RWPE1 (cell line): ENCODE measurements around the gene FASTKD3.

Experiments used
- CTCF ChIA-PET: fragments of 350-600 bp; sonication (Branson Sonifier 250); formaldehyde crosslinking; extraction: SDS; loops from one replicate; lab custom pipeline; 2021; lab: Yijun Ruan, JAX
- POLR2A ChIA-PET: fragments of 400-600 bp; formaldehyde crosslinking; extraction: SDS; loops from one replicate; lab custom pipeline; 2020; ENCODE audit warnings: antibody characterized with exemption; ENCODE audit not compliant: low non-redundant PET; lab: Yijun Ruan, JAX
- DNase-seq: peaks from one replicate; pipeline ENCODE4 v3.0.0; 2012; ENCODE audit warnings: low spot score
- H3K27ac ChIP-seq: fragments of 450-650 bp; 2 replicates; pipeline ENCODE4 v1.5.1; 2017
- TF ChIP-seq, protein P1 (sequence below): fragments of 450-650 bp; conservative IDR thresholded peaks from 2 replicates; pipeline ENCODE4 v1.5.1; 2017; ENCODE audit warnings: low read depth, mild to moderate bottlenecking

Gene FASTKD3

DNA sequence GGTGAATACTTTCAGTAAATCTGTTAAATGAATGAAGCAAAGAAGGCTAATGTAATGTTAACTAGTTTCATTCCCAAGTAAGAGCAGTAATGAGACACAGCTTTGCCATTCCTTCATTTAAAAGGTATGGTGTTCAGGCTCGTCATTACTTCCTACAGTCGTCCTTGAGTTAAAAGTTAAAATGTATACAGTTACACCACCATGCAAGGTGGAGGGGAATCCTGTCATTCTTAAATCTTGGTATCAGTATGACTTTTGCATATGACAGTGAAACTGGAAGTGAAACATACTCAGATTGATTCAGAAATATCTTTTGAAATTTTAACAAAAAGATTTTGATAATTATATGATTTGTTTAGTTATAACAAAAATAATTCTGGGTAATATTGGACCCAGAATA is 26.0 kb upstream of the FASTKD3 start:
- DNase-seq = no peak
- TF ChIP-seq, protein P1, sequence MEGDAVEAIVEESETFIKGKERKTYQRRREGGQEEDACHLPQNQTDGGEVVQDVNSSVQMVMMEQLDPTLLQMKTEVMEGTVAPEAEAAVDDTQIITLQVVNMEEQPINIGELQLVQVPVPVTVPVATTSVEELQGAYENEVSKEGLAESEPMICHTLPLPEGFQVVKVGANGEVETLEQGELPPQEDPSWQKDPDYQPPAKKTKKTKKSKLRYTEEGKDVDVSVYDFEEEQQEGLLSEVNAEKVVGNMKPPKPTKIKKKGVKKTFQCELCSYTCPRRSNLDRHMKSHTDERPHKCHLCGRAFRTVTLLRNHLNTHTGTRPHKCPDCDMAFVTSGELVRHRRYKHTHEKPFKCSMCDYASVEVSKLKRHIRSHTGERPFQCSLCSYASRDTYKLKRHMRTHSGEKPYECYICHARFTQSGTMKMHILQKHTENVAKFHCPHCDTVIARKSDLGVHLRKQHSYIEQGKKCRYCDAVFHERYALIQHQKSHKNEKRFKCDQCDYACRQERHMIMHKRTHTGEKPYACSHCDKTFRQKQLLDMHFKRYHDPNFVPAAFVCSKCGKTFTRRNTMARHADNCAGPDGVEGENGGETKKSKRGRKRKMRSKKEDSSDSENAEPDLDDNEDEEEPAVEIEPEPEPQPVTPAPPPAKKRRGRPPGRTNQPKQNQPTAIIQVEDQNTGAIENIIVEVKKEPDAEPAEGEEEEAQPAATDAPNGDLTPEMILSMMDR = no peak
- H3K27ac ChIP-seq = no peak overlapping the region
- ChIA-PET CTCF (no interaction called here), POLR2A (no interaction called here)

DNA sequence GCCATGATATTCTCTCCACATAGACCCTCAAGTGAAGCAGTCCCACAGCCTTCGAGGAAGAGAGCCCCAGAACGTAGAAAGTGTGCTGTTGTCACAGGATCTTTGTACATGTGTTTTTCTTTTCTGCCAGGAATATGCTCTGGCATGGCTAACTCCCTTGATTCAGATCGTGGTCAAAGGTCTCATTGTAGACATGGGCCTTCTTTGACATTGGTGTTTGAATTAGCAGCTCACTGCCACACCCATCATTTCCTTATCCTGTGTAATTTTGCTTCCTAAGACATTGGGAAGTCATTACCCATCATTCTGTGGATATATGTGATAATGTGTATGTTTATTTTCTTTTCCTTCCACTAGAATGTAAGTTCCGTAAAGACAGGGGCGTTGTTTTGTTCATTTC is 25.6 kb upstream of the FASTKD3 start:
- no peak overlapping the region for H3K27ac ChIP-seq
- no peak for DNase-seq
- TF ChIP-seq, protein P1 = no peak
- CTCF ChIA-PET = no interaction called here
- POLR2A ChIA-PET = no interaction called here

DNA sequence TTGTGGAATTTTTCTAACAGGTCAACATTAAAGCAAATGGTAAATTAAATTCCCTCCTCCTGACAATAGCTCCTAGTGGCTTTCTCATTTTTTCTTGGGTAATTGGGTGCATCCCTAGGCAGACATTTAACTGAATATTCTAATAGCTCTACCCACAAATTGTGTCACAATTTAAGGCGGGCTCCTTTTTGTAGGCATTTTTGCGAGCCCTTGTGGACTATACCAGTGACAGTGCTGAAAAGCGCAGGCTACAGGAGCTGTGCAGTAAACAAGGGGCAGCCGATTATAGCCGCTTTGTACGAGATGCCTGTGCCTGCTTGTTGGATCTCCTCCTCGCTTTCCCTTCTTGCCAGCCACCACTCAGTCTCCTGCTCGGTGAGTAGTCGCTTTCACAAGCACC is 20.1 kb upstream of the FASTKD3 start:
- TF ChIP-seq, protein P1 = no peak
- no peak for DNase-seq
- H3K27ac ChIP-seq = no peak overlapping the region
- POLR2A ChIA-PET = no interaction called here
- CTCF ChIA-PET = no interaction called here

DNA sequence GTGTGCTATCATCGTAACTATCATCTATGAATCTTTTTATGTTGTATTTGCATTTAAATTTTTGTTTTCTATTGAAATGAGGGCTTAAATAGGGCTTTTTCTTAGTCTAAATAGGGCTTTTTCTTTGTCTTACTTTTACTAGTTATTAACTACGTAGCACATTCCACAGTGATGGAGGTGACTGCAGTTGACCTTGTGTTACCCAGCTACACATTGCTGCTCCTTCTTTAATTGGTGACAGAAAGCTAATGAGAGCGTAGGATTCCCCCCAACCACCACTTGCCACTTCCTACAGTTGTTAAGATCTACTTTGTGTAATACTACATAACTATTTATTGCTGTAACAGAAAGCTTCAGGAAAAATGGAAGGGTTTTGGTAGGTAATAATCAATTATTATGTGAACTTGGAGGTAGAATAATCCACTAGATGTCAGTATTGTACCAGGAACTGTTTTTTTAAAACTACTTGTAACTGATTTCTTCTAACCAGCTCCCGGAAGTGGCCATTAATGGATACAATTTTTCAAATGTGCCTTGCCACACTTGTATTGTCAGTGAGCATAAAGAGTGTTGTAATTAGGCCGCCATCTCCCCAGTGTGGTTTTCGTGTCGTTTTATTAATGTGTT is 18.1 kb upstream of the FASTKD3 start:
- CTCF ChIA-PET = interaction anchor here (0.6 to 1.6 kb wide), 14 partner anchors 9 to 1085 kb away, joined by 3 to 6 read pairs (median 4); partner anchors contain the start of gene MTRR
- peak; percentile 32 for DNase-seq
- TF ChIP-seq, protein P1 = peak; percentile 72
- H3K27ac ChIP-seq = no peak overlapping the region
- POLR2A ChIA-PET = no interaction called here

DNA sequence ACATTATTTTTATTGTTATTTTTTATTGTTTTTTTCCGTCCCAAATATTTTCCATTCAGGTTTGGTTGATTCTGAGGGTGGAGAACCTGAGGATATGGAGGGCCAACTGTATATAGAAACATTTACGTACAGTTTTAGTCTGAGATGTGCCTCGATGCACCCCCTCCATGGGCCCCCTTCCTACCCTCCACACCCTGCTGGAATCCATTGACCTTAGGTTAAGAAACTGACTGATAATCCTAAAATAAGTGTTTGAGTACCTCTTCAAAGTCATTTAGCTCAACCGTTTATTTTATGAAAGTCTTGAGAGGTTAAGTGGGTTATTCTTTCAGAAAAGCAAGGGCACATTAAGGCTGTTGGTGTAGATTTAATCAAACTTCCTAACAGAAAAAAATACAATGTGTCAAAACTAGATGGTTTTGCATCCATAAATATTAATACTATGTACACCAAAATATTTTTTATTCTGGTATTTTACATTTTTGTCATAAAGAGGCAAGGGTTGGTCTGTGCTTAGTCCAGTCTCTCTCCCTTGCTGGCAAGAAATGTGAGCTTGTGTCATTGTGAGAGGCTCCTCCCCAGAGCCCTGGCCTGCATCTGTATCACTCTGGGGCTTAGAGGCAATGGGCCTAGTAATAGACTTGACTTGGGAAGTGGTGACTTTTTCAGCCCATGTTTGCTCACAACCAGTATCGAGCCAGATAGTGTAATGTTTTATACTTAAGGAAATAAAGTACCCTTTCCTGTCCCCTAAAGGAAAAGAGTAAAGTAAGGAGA is 15.8 kb upstream of the FASTKD3 start:
- TF ChIP-seq, protein P1 = no peak
- CTCF ChIA-PET = interaction anchor here (0.6 kb wide), 1 partner anchor 898 kb away, joined by 3 read pairs; no protein-coding TSS in a partner anchor
- no peak overlapping the region for H3K27ac ChIP-seq
- DNase-seq = no peak
- POLR2A ChIA-PET = no interaction called here

DNA sequence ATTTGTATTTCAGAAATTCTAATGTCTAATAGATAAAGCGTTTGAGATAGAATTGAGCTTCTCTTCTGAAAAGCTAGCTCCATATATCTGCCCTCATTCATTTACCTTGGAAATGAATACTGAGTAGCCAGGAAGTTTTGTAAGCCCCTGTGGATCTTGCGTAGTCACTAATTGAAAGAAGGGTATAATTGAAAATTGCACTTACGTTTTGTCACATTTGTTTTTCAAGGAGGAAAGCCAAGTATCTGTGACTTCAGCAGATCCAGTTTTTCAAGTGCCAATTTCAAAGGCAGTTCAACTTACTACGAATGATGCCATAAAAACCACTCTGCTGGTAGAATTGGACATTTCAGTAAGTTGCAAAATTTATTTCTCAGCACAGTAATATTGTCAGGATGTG is 14.1 kb upstream of the FASTKD3 start:
- TF ChIP-seq, protein P1 = no peak
- ChIA-PET CTCF (no interaction called here), POLR2A (no interaction called here)
- no peak for DNase-seq
- H3K27ac ChIP-seq = no peak overlapping the region
